Endothelial cell of umbilical vein (primary cell): ENCODE results near the gene SRRM4.

Experiments used
- EZH2 ChIP-seq: IDR thresholded peaks from 2 replicates; pipeline ENCODE4 v1.6.1; 2012; ENCODE audit warnings: borderline replicate concordance, low read depth, mild to moderate bottlenecking, moderate library complexity, low read length, inconsistent platforms; ENCODE audit not compliant: severe bottlenecking
- POLR2AphosphoS5 ChIP-seq: IDR thresholded peaks from 2 replicates; pipeline ENCODE4 v1.6.1; 2012; ENCODE audit warnings: low read depth, mild to moderate bottlenecking, control low read depth, low read length, moderate library complexity; ENCODE audit not compliant: insufficient read depth
- TF ChIP-seq, protein P1 (sequence below), 2 donors: IDR thresholded peaks; 1 replicate in 1 of 2; 2 replicates in 1 of 2; pipeline ENCODE4 v1.5.1; 2011; ENCODE audit warnings: low read length in 2 of 2, mild to moderate bottlenecking in 2 of 2, moderate library complexity in 2 of 2, control low read depth in 1 of 2, inconsistent platforms in 1 of 2, low read depth in 1 of 2; ENCODE audit not compliant: insufficient read depth in 1 of 2; ENCODE audit errors: extremely low read depth in 1 of 2
- TF ChIP-seq, protein P2 (sequence below): IDR thresholded peaks from 2 replicates; pipeline ENCODE4 v1.6.1; 2011; ENCODE audit not compliant: insufficient read depth, insufficient read length

- TF ChIP-seq, protein P1, sequence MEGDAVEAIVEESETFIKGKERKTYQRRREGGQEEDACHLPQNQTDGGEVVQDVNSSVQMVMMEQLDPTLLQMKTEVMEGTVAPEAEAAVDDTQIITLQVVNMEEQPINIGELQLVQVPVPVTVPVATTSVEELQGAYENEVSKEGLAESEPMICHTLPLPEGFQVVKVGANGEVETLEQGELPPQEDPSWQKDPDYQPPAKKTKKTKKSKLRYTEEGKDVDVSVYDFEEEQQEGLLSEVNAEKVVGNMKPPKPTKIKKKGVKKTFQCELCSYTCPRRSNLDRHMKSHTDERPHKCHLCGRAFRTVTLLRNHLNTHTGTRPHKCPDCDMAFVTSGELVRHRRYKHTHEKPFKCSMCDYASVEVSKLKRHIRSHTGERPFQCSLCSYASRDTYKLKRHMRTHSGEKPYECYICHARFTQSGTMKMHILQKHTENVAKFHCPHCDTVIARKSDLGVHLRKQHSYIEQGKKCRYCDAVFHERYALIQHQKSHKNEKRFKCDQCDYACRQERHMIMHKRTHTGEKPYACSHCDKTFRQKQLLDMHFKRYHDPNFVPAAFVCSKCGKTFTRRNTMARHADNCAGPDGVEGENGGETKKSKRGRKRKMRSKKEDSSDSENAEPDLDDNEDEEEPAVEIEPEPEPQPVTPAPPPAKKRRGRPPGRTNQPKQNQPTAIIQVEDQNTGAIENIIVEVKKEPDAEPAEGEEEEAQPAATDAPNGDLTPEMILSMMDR (IDR thresholded peaks at IDR 0.05; ENCODE audit: extremely low read depth in 1 of 2, insufficient read depth in 1 of 2, low read depth in 1 of 2, low read length in 2 of 2) = no peak
- TF ChIP-seq EZH2 (no peak), POLR2AphosphoS5 (no peak)
- TF ChIP-seq, protein P2, sequence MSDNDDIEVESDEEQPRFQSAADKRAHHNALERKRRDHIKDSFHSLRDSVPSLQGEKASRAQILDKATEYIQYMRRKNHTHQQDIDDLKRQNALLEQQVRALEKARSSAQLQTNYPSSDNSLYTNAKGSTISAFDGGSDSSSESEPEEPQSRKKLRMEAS = no peak
These were observed 148.6 kb downstream of the SRRM4 start for GRCh38 chr12:119129827-119130434.
